Testis (tissue), 3 donors: ENCODE data around the gene SNX3. TPM values are rescaled to one million over a fixed set of nuclear protein-coding genes. Genes with fewer than 3 reads are reported as not detected.

Experiments
- DNase-seq: peaks from one replicate; pipeline ENCODE4 v3.0.0-alpha.2; 2019
- H3K27ac ChIP-seq, 2 donors: fragments of 200-600 bp; sonication (generic); one replicate each; pipeline ENCODE4 v1.5.1; 2019
- H3K27me3 ChIP-seq: fragments of 200-600 bp; sonication (generic); one replicate; pipeline ENCODE4 v1.5.1; 2019
- H3K36me3 ChIP-seq: fragments of 200-600 bp; sonication (generic); one replicate; pipeline ENCODE4 v1.5.1; 2017; ENCODE audit warnings: low read depth; ENCODE audit errors: missing control alignments
- H3K4me1 ChIP-seq: fragments of 200-600 bp; sonication (generic); one replicate; pipeline ENCODE4 v1.5.1; 2019
- H3K4me3 ChIP-seq, 2 donors: fragments of 200-600 bp; sonication (generic); one replicate each; pipeline ENCODE4 v1.5.1; 2017 to 2019
- H3K9me3 ChIP-seq: fragments of 200-600 bp; sonication (generic); one replicate; pipeline ENCODE4 v1.5.1; 2017
- POLR2A ChIP-seq: fragments of 450-650 bp; IDR thresholded peaks from one replicate; pipeline ENCODE4 v1.6.1; 2017; ENCODE audit warnings: antibody characterized with exemption, mild to moderate bottlenecking, moderate library complexity
- WGBS, 2 donors: methylation state at CpG; one replicate each; pipeline ENCODE4 v1.1.5; 2018; 5-methylcytosine and 5-hydroxymethylcytosine counted together
- intact Hi-C: fragments of 100-400 bp; cut with DNase I; formaldehyde crosslinking; loops from one replicate; pipeline ENCODE4 v1.15.1; 2023; ENCODE audit warnings: low total_unique reads
- polyA plus RNA-seq: library from polyadenylated mRNA; stranded (reverse); fragments of 350-450 nt; fragmentation: Illumina TruSeq; extraction: RNeasy Lipid Tissue Mini Kit (QIAGEN cat#74804); gene quantifications from one replicate; pipeline ENCODE4 v1.2.3, GENCODE V29; 2014; ENCODE audit warnings: low read depth, low replicate concordance; ENCODE audit not compliant: insufficient read depth
- total RNA-seq, 2 donors: library from RNA; depleted of rRNA; stranded (reverse); fragments of >200 nt; gene quantifications; one replicate each; pipeline ENCODE4 v1.2.3, GENCODE V29; 2016
- TF ChIP-seq, protein P1 (sequence below), 3 experiments: fragments of 450-650 bp in 2 of 3; fragments of 200-600 bp in 1 of 3; sonication (generic) in 1 of 3; IDR thresholded peaks; one replicate each; pipeline ENCODE4 v1.5.1; 2016 to 2019; ENCODE audit warnings: antibody characterized with exemption in 3 of 3, mild to moderate bottlenecking in 2 of 3, moderate library complexity in 1 of 3

SNX3 gene
- total and polyA plus RNA-seq, 3 donors from 2014 or later, result 125 to 252 (median 139) TPM

DNA sequence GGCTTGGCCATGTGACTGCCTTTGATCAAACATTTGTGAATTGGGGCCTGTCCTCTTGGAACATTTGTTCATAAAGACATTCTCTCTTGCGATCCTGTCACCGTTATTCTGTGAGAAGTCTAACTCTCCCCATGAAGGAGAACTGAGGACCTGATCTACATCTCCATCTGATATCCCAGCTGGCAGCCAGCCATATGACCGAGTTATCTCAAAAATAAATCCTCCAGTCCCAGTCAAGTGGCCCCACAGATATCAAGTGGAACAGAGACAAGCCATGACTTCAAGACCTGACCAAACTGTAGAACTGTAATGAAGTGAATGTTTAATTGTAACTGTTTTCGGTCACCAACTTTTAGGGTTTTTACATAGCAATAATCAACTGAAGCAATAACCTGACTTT, 25.7 kb downstream of the SNX3 start:
- no peak for TF ChIP-seq POLR2A
- TF ChIP-seq, protein P1, sequence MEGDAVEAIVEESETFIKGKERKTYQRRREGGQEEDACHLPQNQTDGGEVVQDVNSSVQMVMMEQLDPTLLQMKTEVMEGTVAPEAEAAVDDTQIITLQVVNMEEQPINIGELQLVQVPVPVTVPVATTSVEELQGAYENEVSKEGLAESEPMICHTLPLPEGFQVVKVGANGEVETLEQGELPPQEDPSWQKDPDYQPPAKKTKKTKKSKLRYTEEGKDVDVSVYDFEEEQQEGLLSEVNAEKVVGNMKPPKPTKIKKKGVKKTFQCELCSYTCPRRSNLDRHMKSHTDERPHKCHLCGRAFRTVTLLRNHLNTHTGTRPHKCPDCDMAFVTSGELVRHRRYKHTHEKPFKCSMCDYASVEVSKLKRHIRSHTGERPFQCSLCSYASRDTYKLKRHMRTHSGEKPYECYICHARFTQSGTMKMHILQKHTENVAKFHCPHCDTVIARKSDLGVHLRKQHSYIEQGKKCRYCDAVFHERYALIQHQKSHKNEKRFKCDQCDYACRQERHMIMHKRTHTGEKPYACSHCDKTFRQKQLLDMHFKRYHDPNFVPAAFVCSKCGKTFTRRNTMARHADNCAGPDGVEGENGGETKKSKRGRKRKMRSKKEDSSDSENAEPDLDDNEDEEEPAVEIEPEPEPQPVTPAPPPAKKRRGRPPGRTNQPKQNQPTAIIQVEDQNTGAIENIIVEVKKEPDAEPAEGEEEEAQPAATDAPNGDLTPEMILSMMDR (IDR thresholded peaks at IDR 0.05), result no peak
- 83 to 92% methylated on average over 4 of the region's 4 CpGs for WGBS, 2 donors
- no peaks in the 10 kb centered on the region for H3K9me3 ChIP-seq
- DNase-seq, result no peak
- H3K27me3 ChIP-seq, result no peaks in the 10 kb centered on the region
- peaks cover 3% of the 10 kb centered on the region for H3K4me1 ChIP-seq
- H3K36me3 ChIP-seq, result no peaks in the 10 kb centered on the region
- no peak overlapping the region for H3K27ac ChIP-seq
- H3K4me3 ChIP-seq, result no peak overlapping the region
- intact Hi-C loops, result no loop called here

DNA sequence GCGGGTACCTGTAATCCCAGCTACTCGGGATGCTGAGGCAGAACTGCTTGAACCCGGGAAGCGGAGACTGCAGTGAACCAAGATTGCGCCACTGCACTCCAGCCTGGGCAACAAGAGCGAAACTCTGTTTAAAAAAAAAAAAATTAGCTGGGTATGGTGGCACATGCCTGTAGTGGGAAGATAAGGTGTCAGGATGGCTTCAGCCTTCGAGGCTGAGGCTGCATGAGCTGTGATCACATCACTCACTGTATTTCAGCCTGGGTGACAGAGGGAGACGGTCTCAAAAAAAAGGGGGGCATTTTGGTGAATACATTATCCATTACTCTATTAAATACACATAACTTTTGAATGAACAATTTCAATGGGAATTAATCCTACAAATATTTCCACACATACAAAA, 32.4 kb downstream of the SNX3 start:
- Histone ChIP-seq H3K4me3 (no peak overlapping the region), H3K36me3 (no peaks in the 10 kb centered on the region), H3K9me3 (no peaks in the 10 kb centered on the region), H3K27me3 (no peaks in the 10 kb centered on the region), H3K4me1 (peaks cover 3% of the 10 kb centered on the region), H3K27ac (no peak overlapping the region)
- intact Hi-C loops, result no loop called here
- DNase-seq, result no peak
- 89 to 90% methylated on average over 8 of the region's 8 CpGs for WGBS, 2 donors
- no peak for TF ChIP-seq POLR2A
- TF ChIP-seq, protein P1 (IDR thresholded peaks at IDR 0.05), result no peak

DNA sequence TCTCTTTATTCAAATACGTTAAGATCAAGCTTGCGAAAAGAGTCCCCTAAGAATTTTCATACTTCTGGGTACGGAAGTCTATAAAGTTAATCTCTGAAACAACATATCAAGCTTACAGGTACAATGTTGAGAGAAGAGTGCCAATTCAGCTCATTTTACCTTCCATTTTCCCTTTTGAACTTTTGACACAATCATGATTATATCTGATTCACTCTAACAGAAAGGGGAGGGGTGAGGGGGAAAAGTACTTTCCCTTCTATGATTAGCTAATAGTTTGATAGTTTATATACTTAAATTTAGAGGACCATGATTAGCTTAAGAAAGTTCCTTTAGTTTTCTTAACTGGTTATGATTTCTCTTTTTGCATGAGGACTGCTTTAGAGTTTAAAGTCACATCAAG, 33.5 kb downstream of the SNX3 start:
- no peaks in the 10 kb centered on the region for H3K9me3 ChIP-seq
- H3K4me3 ChIP-seq, result no peak overlapping the region
- 89 to 97% methylated on average over 3 of the region's 3 CpGs for WGBS, 2 donors
- H3K27ac ChIP-seq, result no peak overlapping the region
- H3K4me1 ChIP-seq, result peaks cover 3% of the 10 kb centered on the region
- DNase-seq, result no peak
- intact Hi-C loops, result no loop called here
- H3K27me3 ChIP-seq, result no peaks in the 10 kb centered on the region
- no peaks in the 10 kb centered on the region for H3K36me3 ChIP-seq
- TF ChIP-seq POLR2A, result no peak
- TF ChIP-seq, protein P1 (IDR thresholded peaks at IDR 0.05), result no peak

DNA sequence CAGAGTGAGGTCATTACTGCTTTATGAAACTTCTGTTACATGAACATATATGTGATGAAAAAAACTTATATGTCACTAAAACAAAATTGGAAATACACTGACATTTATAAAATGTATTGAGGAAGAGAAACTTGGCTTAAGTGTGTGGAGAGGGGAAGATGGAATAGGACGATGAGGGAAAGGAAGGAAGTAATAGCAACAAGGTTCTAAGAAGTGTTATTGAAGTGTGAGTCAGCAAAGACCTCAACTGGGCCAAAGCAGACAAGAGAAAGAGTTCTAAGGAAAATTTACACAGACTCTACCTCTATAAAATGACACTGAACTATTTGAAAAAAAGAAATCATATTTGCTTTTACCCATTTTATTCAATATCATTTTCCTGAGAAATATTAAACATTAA, 38.3 kb downstream of the SNX3 start:
- intact Hi-C loops, result no loop called here
- whole genome bisulfite sequencing, 2 donors, result 76 to 80% methylated on average over 1 of the region's 1 CpG
- Histone ChIP-seq H3K4me1 (no peaks in the 10 kb centered on the region), H3K4me3 (no peak overlapping the region), H3K27ac (no peak overlapping the region), H3K36me3 (no peaks in the 10 kb centered on the region), H3K9me3 (no peaks in the 10 kb centered on the region), H3K27me3 (no peaks in the 10 kb centered on the region)
- no peak for DNase-seq
- TF ChIP-seq, protein P1 (IDR thresholded peaks at IDR 0.05), result no peak
- TF ChIP-seq POLR2A, result no peak

DNA sequence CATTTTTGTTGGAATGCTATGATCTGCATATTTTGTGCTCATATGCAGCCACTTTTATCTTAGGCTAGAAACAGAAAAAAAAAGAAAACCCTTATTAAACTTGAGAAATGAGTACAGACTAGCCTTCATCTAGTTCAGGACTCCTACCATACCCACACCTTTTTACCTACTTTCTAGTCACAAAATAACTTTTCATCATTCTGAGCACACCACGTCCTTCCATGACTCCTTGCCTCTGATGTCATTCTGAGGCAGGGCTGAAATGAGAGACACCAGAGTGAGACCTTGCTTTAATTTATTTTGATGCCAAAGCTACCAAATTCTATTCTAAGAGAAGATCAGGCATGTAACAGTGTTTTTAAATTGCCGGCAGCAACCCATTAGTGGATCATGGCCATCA, 38.8 kb downstream of the SNX3 start:
- Histone ChIP-seq H3K36me3 (no peaks in the 10 kb centered on the region), H3K27ac (no peak overlapping the region), H3K4me1 (no peaks in the 10 kb centered on the region), H3K9me3 (no peaks in the 10 kb centered on the region), H3K4me3 (no peak overlapping the region), H3K27me3 (no peaks in the 10 kb centered on the region)
- no peak for DNase-seq
- 86 to 90% methylated on average over 2 of the region's 2 CpGs for WGBS, 2 donors
- intact Hi-C loops, result no loop called here
- TF ChIP-seq, protein P1 (IDR thresholded peaks at IDR 0.05), result no peak
- no peak for TF ChIP-seq POLR2A
